ENCODE data around the gene PRRT2. TPM values are rescaled to one million over a fixed set of nuclear protein-coding genes. Genes with fewer than 3 reads are reported as not detected.

Gene PRRT2
- total RNA-seq, 1 experiment from 2014 or later: 20.5 TPM

GRCh38 chr16:29815793-29816693, 4.0 kb downstream of the PRRT2 start, which contains the start of gene PAGR1 (continued):
- TF ChIP-seq ZNF396 (CRISPR knock-in tag; IDR thresholded peaks at IDR 0.05; ENCODE audit: borderline replicate concordance): no peak
- no peak for TF ChIP-seq GRHL2 (CRISPR knock-in tag; IDR thresholded peaks at IDR 0.05; ENCODE audit: insufficient replicate concordance, severe bottlenecking)
- TF ChIP-seq ZNF425 (CRISPR knock-in tag; conservative IDR thresholded peaks at IDR 0.05): no peak
- peak; percentile 62 for TF ChIP-seq E2F5 (CRISPR knock-in tag; IDR thresholded peaks at IDR 0.05)
- TF ChIP-seq NR3C1 (CRISPR knock-in tag; conservative IDR thresholded peaks at IDR 0.05; ENCODE audit: low read depth): no peak; the same call in 1 of the 2 replicates
- TF ChIP-seq RORB (CRISPR knock-in tag; IDR thresholded peaks at IDR 0.05): no peak
- TF ChIP-seq TEAD1 (CRISPR knock-in tag; IDR thresholded peaks at IDR 0.05): peak; percentile 80; the same call in 1 of the 2 replicates
- no peak for TF ChIP-seq IRF2 (CRISPR knock-in tag; IDR thresholded peaks at IDR 0.05; ENCODE audit: borderline replicate concordance, low read depth)
- no peak for TF ChIP-seq ZNF512 (CRISPR knock-in tag; IDR thresholded peaks at IDR 0.05; ENCODE audit: borderline replicate concordance)
- no peak for TF ChIP-seq ZBTB21 (CRISPR knock-in tag; IDR thresholded peaks at IDR 0.05; ENCODE audit: borderline replicate concordance)
- no peak for TF ChIP-seq ATF2 (CRISPR knock-in tag; IDR thresholded peaks at IDR 0.05; ENCODE audit: borderline replicate concordance, low read depth)
- no peak for TF ChIP-seq EMX1 (CRISPR knock-in tag; IDR thresholded peaks at IDR 0.05)
- no peak for TF ChIP-seq ZNF317 (CRISPR knock-in tag; IDR thresholded peaks at IDR 0.05; ENCODE audit: borderline replicate concordance, low read depth)
- peak; percentile 85 for TF ChIP-seq MAX (CRISPR knock-in tag; IDR thresholded peaks at IDR 0.05)
- no peak for TF ChIP-seq E2F4 (CRISPR knock-in tag; IDR thresholded peaks at IDR 0.05; ENCODE audit: borderline replicate concordance, low read depth)
- peak; percentile 49; the same call in 1 of the 2 replicates for TF ChIP-seq GTF2I (CRISPR knock-in tag; conservative IDR thresholded peaks at IDR 0.05)
- TF ChIP-seq HMGA2 (CRISPR knock-in tag; IDR thresholded peaks at IDR 0.05): no peak
- TF ChIP-seq GABPB1 (CRISPR knock-in tag; IDR thresholded peaks at IDR 0.05): peak; percentile 74
- TF ChIP-seq TP53 (CRISPR knock-in tag; IDR thresholded peaks at IDR 0.05): no peak
- TF ChIP-seq ZNF281 (CRISPR knock-in tag; IDR thresholded peaks at IDR 0.05): no peak; the same call in 1 of the 2 replicates
- TF ChIP-seq SP1 (CRISPR knock-in tag; conservative IDR thresholded peaks at IDR 0.05): peak; percentile 84; the same call in 1 of the 2 replicates
- peak; percentile 80 for TF ChIP-seq CREM (CRISPR knock-in tag; IDR thresholded peaks at IDR 0.05)
- no peak for TF ChIP-seq E2F1 (CRISPR knock-in tag; IDR thresholded peaks at IDR 0.05)
- 0 out of 2 replicates have a peak, but pooled peaks have one; percentile 11 for TF ChIP-seq RELA (CRISPR knock-in tag; IDR thresholded peaks at IDR 0.05; ENCODE audit: borderline replicate concordance)
- TF ChIP-seq ZBTB43 (CRISPR knock-in tag; IDR thresholded peaks at IDR 0.05): no peak
